Stimulated activated naive CD8-positive, alpha-beta T cell treated with anti-CD3 and anti-CD28 coated beads, Interleukin-15, Interleukin-2, amounts not matched to agents 100 U/mL and 50 U/mL, for 24 hours (primary cell): ENCODE data around the gene TRAPPC12.
"Not testable (repeated sequence)": the region's sequence is repeated elsewhere in the genome, so short reads cannot be mapped to it uniquely, and the experiment has no call there.

ENCODE experiments used
- ATAC-seq: fragments of 150-1000 bp; cut with Tn5 transposase; one replicate; pipeline ENCODE4 v1.10.0; 2021
- DNase-seq: peaks from one replicate; pipeline ENCODE4 v3.0.0; 2021

TRAPPC12 gene

DNA sequence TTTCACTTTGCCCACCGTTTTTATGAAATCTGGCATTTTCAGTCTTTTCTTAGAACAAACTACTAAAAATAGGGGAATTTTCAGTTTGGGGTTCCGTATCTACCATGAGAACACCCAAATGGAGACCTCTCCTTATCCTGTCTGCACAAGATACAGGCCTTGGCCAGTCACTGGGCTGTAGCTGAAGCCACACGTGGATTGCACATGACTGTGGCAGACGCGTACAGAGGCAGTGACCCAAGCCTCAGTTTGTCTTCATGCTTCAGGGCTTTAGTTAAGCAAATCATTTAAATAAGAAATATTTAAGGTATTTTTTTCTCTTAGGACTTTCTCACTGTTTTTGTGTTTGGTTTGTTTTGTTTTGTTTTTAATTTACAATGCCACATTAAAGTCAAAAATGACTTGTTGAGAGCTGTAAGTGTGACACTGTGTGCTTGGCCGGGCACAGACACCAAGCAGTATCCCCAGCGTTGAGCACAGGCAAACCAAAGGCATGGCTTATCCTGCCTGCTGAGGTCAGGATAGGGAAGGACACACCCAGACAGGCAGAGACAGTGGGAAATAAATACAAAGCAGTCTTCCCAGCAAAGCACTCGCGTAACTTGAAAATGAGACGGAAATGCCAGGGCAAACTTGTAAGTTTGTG, 53.3 kb downstream of the TRAPPC12 start:
- no peak for ATAC-seq
- no peak for DNase-seq

DNA sequence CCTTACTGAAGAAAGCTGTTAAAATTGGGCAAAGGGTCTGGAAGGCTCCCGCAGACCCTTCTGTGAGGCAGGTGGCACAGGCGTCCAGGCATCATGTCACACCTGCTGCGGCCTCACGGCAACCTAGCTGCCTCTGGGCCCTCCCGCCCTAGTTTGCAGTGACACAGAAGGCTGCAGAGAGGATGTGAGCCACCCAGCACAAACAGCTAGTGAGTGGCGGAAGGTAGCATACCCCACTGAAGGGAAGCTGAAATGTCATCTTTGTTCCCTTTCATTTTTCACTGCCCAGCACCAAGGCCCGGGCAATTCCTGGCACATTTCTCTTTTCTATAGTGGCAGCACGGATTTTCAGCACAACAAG, 53.8 kb downstream of the TRAPPC12 start:
- DNase-seq (no peak), ATAC-seq (no peak)

DNA sequence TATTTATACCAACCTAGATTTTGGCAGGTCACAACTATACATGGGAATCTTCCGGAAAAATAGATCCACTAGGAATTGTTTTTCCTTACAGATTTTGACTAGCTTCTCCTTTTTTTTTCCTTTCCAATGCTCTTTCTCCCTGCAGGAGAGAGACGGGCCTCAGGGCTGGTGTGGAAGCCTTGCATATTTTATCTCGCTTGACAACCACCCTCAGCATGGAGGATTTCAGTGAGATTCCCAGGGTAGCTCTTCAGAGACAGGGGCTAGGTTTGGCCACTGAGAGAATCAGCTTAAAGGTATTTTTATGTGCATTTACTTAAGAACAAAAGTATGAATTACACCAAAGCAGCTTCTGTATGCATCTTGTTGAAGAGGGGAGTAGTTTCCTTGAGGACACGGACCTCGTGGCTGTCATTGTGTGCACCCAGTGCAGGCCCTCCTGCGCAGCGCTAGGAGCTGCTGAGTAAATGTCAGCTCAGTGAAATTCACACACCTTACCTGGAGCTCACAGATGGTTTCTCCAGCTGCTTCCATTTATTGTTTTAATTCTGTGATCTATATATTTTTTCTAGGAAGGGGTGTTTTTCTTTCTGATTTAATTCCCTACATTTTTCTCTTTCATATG, 54.4 kb downstream of the TRAPPC12 start:
- no peak for DNase-seq
- no peak for ATAC-seq

DNA sequence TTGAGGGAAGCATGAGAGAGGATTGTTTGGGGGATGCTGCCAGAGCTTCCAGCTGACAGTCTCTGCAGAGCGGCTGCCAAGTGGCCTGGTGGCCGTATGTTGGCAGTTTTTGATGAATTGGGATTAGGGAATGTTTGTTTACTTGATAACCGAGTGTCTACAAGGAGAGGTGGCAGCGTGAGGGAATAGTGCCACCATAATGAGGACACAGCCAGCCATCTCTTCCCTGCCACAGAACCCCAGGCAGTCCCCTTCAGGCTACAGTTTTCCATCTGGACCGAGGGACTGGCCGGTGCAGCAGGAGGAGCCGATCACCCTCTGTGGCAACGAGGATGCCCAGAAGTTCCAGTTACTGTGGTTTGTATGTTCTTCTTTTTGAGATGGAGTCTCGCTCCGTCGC, 55.2 kb downstream of the TRAPPC12 start:
- ATAC-seq, result no peak
- DNase-seq, result no peak

GRCh38 chr2:3435445-3435844, 56.0 kb downstream of the TRAPPC12 start:
- ATAC-seq (no peak), DNase-seq (no peak)

DNA sequence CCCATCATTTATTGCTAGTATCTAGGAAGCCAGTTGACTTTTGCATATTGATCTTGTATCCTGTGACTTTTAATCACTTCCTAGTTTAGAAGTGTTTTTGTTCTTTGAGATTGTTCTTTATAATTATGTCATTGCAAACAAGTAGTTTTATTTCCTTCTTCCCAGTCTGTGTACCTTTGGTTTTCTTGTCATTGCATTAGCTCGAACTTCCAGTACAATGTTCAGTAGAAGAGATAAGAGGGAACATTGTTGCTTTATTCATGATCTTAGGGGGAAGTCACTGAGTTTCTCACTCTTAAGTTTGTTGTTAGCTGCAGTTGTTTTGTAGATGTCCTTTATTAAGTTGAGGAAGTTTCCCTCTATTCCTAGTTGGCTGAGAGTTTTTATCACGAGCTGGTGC, 61.0 kb downstream of the TRAPPC12 start:
- ATAC-seq (no peak), DNase-seq (no peak)

- DNase-seq, result no peak
- ATAC-seq, result no peak
These were observed 62.0 kb downstream of the TRAPPC12 start for GRCh38 chr2:3441465-3441864.

DNA sequence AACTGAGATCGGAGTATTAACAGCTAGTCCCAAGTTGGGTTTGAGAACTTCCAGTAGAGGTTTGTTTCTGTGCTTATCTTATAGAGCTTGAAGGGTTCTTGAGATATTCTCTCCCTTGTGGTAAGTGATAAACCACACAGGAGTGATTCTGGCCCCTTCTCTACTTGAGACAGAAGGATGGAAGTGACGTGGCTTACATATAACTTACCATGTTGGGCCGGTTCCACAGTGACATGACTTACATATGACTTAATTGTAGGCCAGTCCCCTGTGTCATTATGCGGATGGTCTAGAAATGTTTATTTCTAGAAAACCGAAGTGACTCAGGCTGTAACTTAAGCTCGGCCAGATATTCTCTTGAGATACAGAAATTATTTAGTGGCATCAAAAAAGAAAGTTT, 62.7 kb downstream of the TRAPPC12 start:
- ATAC-seq, result no peak

DNA sequence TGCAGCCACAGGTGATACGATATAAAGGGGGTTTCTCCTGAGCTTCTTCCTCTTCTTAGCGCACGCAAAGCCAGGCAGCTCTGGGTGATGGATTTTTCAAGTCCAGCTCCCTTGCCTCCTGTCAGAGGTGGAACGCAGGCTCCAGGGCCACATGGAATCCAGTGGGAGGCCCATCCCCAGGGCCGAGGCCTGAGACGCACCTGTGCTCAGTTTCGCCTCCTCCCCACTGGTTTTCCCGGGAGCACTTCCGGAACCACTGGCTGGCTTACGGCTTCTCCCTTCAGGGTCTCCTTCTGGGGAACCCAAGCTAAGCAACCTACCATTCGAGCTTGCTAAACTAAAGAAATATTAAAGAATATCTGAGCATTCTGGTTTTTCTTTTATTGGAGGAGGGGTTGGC, 63.6 kb downstream of the TRAPPC12 start:
- ATAC-seq, result no peak

More for the DNA sequence above, 62.7 kb downstream of the TRAPPC12 start:
- no peak for DNase-seq

DNA sequence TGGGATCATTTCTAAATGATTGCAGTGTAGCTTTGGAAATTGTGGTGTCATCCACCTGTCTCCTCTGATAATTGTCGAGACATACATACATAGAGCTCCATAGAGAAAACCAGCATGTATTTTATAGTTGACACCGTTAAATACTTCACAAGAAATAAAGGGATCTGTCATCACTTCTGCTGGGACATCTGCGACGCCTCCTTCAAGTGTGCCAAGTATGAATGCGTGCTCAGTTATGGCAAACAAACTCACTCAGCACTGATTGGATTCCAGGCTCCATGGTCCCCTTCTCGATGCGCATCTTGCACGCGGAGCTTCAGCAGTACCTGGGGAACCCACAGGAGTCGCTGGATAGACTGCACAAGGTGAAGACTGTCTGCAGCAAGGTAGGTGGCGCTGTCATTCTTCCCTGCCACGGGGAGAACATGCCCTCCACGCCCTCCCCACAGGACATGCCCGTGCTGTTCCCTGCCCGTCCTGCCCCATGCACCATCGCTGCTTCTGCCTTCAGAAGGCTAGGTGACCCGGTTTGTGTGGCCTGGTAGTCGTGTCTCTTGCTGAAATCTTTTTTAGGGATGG, 64.1 kb downstream of the TRAPPC12 start:
- no peak for DNase-seq
- ATAC-seq, result no peak

More for the DNA sequence above, 63.6 kb downstream of the TRAPPC12 start:
- DNase-seq, result no peak

- DNase-seq, result no peak
- no peak for ATAC-seq
These were observed 66.4 kb downstream of the TRAPPC12 start for GRCh38 chr2:3445891-3446290.

DNA sequence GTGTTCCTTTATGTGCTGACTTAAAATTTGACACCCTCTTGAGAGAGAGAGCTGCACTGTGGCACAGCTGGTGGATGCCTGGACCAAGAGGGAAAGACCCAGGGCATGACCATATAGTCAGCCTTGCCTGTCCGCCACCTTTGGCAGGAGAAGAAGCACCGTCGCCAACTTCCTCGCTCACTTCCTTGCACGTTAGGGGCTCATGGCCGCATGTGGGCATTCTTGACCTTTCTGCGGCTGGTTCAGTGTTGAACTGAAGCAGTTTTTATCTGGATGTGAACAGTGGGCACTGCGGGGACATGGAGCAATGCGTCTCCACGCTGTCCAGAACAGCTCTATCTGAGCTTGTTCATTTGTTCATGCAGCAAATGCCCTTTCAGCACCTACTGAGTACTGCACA, 66.9 kb downstream of the TRAPPC12 start:
- no peak for ATAC-seq

DNA sequence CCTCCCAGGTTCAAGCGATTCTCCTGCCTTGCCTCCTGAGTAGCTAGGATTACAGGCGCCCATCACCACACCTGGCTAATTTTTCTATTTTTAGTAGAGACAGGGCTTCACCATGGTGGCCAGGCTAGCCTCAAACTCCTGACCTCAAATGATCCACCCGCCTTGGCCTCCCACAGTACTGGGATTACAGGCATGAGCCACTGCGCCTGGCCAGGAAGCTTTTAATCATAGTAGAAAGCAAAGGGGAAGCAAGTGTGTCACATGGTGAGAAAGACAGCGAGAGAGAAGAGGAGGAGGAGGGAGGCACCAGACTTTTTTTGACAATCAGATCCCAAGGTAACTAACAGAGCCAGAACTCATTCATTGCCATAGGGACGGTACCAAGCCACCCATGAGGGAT, 67.7 kb downstream of the TRAPPC12 start:
- not testable (repeated sequence) for DNase-seq, ATAC-seq

More for the DNA sequence above, 66.9 kb downstream of the TRAPPC12 start:
- DNase-seq, result no peak

DNA sequence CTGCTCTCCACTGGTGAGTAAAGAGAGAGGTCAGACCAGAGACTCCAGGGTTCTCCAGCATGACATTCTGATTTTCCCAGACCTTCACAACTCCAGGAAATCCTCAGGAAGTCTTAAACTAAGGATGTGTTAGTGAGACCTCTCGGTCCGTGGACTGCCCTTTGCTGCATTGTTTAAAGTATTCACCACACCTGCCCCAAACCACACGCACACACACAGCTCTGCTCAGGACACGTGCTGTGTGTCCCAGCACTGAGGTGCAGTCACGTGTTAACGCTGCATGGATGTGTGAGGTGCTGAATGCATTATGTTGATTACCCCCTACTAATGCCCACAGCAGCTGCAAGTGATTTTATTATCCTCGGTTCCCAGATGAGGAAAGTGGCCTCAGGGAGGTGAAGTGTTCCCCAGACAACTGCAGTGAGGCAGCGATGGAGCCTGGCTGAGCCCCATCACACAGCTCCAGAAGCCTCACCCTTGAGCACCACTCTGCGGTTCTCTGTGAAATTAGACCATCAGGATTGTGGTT, 68.4 kb downstream of the TRAPPC12 start:
- ATAC-seq, result no peak
- DNase-seq, result no peak

- ATAC-seq, result not testable (repeated sequence)
These were observed 69.0 kb downstream of the TRAPPC12 start for GRCh38 chr2:3448441-3448911.

GRCh38 chr2:3449086-3449485, 69.6 kb downstream of the TRAPPC12 start:
- no peak for ATAC-seq
- DNase-seq, result no peak

More at GRCh38 chr2:3448441-3448911, 69.0 kb downstream of the TRAPPC12 start:
- not testable (repeated sequence) for DNase-seq

DNA sequence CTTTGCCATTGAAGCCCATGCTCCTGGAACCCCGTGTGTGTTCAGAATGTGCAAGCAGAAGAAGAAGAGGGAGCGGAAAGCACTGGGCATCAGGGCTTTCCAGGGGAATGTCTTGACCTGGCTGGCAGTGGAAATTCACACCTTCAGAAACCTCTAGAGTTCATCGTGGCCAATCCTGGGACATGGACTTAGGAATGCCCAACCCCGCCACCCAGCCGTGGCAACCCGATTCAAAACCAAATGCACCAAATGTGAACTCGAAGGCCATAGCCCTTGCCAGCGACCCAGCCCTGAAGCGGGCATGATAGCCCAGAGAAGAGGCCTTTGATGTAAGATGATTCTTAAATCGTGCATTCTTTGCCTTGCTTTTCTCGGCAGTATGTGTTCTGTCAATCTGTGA, 70.4 kb downstream of the TRAPPC12 start:
- ATAC-seq, result no peak
- no peak for DNase-seq

DNA sequence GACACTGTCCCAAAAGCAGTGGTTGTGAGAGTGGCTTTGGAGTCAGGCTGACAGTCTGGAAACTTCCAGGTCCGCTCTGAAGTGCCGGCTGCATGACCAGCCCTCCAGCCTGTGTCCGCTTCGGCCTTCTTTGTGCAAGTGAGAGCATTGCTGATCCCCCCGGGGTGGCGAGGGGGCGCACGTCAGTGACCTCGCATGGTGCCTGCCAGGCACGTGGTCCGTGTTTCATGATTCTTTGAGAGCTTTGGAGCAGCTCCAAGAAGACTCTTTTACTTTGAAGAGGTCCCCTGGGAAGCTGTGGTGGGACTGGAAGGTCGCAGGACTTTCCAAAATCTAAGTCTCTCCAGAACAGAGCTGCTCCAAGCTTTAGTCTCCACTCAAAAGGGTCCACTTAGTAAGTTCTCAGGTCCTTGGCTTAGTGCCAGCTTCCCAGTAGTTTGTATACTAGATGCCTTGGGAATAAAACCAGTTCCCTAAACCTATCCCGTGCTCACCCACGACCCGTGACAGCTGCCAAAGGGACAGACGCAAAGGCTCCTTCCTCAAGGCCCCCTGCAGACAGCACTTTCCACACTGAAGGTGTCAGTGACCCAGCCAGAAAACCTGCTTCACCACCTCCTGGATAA, 71.0 kb downstream of the TRAPPC12 start:
- DNase-seq (no peak), ATAC-seq (no peak)

DNA sequence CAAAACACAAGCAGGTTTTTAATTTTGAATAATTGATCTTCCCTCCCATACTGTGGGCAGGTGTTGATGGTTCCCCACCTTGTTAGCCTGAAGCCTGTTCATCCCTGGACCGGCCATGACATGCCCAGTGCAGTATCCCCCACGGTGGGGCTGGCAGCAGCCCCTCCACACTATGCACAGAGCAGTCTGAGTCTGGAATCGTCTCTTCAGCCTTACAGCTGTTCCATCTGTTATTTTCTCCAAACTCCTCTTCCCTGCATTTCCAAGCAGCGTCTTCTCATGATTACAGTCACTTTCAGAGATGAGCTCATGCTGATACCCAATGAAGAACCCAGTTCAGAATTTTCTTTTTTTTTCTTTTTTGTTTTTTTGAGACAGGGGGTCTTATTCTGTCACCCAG, 71.7 kb downstream of the TRAPPC12 start:
- ATAC-seq (no peak), DNase-seq (no peak)

DNA sequence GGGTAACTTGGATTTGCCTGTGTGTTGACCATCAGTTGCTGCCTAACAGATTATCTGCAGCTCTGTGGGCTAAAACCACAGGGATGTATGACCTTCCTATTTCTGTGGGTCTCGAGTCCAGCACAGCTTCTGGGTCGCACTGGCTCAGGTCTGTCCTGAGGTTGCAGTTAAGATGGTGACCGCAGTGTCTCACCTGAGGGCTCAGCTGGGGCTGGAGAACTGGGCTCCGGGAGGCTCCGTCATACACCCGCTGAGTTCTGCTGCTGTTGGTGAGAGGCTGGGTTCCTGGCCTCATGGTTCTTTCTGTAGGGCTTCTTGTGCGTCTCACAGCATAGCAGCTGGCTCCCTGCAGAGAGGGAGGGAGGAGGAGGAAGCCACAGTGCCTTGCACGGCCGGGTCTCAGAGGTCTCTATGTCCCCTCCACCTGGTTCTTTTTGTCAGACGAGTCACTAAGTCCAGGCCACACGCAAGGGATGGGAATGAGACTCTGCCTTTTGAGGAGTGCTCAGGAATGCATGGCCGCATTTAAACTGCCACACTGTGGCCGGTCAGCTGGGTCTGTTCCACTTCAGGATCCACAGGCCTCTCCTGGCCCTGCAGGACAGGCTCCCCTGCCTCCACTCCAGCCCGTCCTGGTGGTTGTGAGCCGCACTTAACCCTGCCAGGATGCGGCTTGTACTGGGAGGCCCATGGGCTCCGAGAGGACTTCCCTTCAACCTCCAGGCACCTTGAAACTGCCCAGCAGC, 72.6 kb downstream of the TRAPPC12 start:
- DNase-seq, result no peak
- ATAC-seq, result no peak

DNA sequence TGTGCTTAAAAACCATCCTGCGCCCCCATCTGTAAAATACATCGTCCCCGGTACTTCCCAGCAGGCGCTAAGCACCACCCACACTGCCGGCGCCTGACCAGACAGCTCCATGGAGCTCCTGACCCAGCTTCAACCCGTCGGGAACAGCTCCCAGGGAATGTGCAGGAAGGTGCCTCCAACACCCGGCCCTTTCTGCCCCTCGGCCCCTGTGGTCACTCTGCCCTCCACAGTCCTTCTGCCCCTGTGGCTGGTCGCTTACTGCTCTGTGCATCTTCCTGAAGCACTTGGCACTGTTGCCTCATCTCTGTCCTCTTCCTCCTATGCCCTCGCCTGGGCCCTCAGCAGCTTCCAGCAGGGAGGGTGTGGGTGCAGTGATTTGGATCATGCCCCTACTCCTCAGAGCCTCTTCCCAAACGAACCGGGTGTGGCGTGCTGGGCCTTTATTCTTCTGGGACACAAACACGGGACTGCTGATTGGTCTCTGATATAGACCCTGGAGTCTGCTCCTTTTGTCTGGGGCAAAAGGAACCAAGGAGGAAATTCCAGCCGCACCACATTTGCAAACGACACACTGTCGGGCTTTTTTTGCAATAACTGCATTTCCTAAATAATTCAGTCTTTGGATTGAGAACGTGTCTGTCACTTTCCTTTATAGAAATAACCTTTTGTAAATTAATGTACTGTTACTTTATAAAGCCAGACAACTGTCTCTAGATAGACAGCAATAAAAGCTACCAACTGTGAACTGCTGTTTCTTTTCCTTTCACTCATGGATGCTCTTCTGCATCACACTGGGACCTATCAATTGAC, 73.9 kb downstream of the TRAPPC12 start:
- DNase-seq (no peak), ATAC-seq (no peak)
